A549 (cell line): ENCODE results near the gene ARHGEF28. TPM values are rescaled to one million over a fixed set of nuclear protein-coding genes. Genes with fewer than 3 reads are reported as not detected.

Experiments
- ATAC-seq, 2 experiments: fragments of 200-7000 bp in 1 of 2; fragments of >200 bp in 1 of 2; cut with Nextera tagmentation in 1 of 2; cut with Tn5 transposase in 1 of 2; 3 replicates each; pipeline versions ENCODE4 v1.8.0 to v1.9.1; 2018 to 2020; ENCODE audit warnings: mild to moderate bottlenecking in 1 of 2, moderate library complexity in 1 of 2
- CTCF ChIA-PET: fragments of 300-600 bp; sonication (Branson Sonifier 250); formaldehyde crosslinking; extraction: SDS; loops from one replicate; lab custom pipeline; 2021; ENCODE audit warnings: antibody characterized with exemption, inconsistent platforms; lab: Yijun Ruan, JAX
- POLR2A ChIA-PET: fragments of 350-600 bp; formaldehyde crosslinking; extraction: SDS; loops from one replicate; lab custom pipeline; 2021; ENCODE audit warnings: antibody characterized with exemption, inconsistent platforms; lab: Yijun Ruan, JAX
- DNase-seq, 2 experiments: peaks; one replicate each; pipeline versions ENCODE4 v3.0.0 to v3.0.0-alpha.2; 2011 to 2016; ENCODE audit warnings: low read depth in 1 of 2, low spot score in 1 of 2
- FAIRE-seq: peaks from 2 replicates; lab custom pipeline; 2011; peaks lifted over from hg19 to GRCh38; lab: Jason Lieb, UNC
- H3K27ac ChIP-seq, 2 experiments: fragments of >200 bp; sonication (Bioruptor Twin); formaldehyde crosslinking; 3 replicates each; pipeline ENCODE4 v1.5.1; 2016 to 2017
- H3K4me1 ChIP-seq: fragments of >200 bp; sonication (Bioruptor Twin); formaldehyde crosslinking; 3 replicates; pipeline ENCODE4 v1.6.1; 2016
- H3K4me2 ChIP-seq: fragments of >200 bp; sonication (Bioruptor Twin); formaldehyde crosslinking; 3 replicates; pipeline ENCODE4 v1.6.1; 2016
- H3K4me3 ChIP-seq: fragments of >200 bp; sonication (Bioruptor Twin); formaldehyde crosslinking; 3 replicates; pipeline ENCODE4 v1.5.1; 2016
- H3K9me3 ChIP-seq: fragments of >200 bp; sonication (Bioruptor Twin); formaldehyde crosslinking; 3 replicates; pipeline ENCODE4 v1.6.1; 2016
- CBX2 ChIP-seq: fragments of 200-600 bp; sonication (generic); IDR thresholded peaks from 2 replicates; pipeline ENCODE4 v1.6.1; 2016; ENCODE audit warnings: low read depth, mild to moderate bottlenecking, borderline replicate concordance
- CBX8 ChIP-seq: fragments of 200-600 bp; sonication (generic); IDR thresholded peaks from 2 replicates; pipeline ENCODE4 v1.6.1; 2016
- CEBPB ChIP-seq, 2 experiments: fragments of >200 bp in 1 of 2; sonication (Bioruptor Twin) in 1 of 2; formaldehyde crosslinking in 1 of 2; IDR thresholded peaks; 2 replicates each; pipeline ENCODE4 v1.6.1; 2012 to 2016
- EHF ChIP-seq: fragments of 250-450 bp; sonication (Bioruptor Pico); IDR thresholded peaks from 2 replicates; pipeline ENCODE4 v1.5.0; 2020; ENCODE audit warnings: mild to moderate bottlenecking
- FOSB ChIP-seq: fragments of 250-450 bp; sonication (Bioruptor Pico); IDR thresholded peaks from 2 replicates; pipeline ENCODE4 v1.5.0; 2020; ENCODE audit warnings: mild to moderate bottlenecking, moderate library complexity
- FOSL2 ChIP-seq, 2 experiments: fragments of 450-650 bp in 1 of 2; fragments of >200 bp in 1 of 2; sonication (Bioruptor Twin) in 1 of 2; formaldehyde crosslinking; IDR thresholded peaks; 2 replicates each; pipeline versions ENCODE4 v1.5.0 to v1.6.1; 2016 to 2020; ENCODE audit warnings: mild to moderate bottlenecking in 1 of 2, moderate library complexity in 1 of 2
- HOXA7 ChIP-seq: fragments of 250-450 bp; sonication (Bioruptor Pico); IDR thresholded peaks from 2 replicates; pipeline ENCODE4 v1.5.0; 2020; ENCODE audit warnings: mild to moderate bottlenecking, moderate library complexity
- RAD21 ChIP-seq, 2 experiments: fragments of >200 bp in 1 of 2; sonication (Bioruptor Twin) in 1 of 2; formaldehyde crosslinking in 1 of 2; IDR thresholded peaks in 1 of 2; conservative IDR thresholded peaks in 1 of 2; 2 replicates in 1 of 2; 3 replicates in 1 of 2; pipeline ENCODE4 v1.6.1; 2012 to 2018; ENCODE audit warnings: inconsistent platforms in 1 of 2
- RCOR1 ChIP-seq: fragments of 150-350 bp; IDR thresholded peaks from 2 replicates; pipeline ENCODE4 v1.6.1; 2014; ENCODE audit warnings: antibody characterized with exemption, low read length, low read depth
- RNF2 ChIP-seq: fragments of 200-600 bp; sonication (generic); IDR thresholded peaks from 2 replicates; pipeline ENCODE4 v1.6.1; 2016; ENCODE audit warnings: low read depth, mild to moderate bottlenecking, antibody characterized with exemption, moderate library complexity, borderline replicate concordance
- SMC3 ChIP-seq: fragments of >200 bp; sonication (Bioruptor Twin); formaldehyde crosslinking; IDR thresholded peaks from 3 replicates; pipeline ENCODE4 v1.6.1; 2018; ENCODE audit warnings: inconsistent platforms
- TFCP2L1 ChIP-seq: fragments of 250-450 bp; sonication (Bioruptor Pico); IDR thresholded peaks from 2 replicates; pipeline ENCODE4 v1.5.0; 2021; ENCODE audit warnings: mild to moderate bottlenecking
- ZNF302 ChIP-seq: fragments of 250-450 bp; sonication (Bioruptor Pico); IDR thresholded peaks from 2 replicates; pipeline ENCODE4 v1.9.0; 2021; ENCODE audit warnings: inconsistent platforms, mild to moderate bottlenecking, moderate library complexity
- WGBS: methylation state at CpG from one replicate; pipeline ENCODE4 v1.1.6; 2017; ENCODE audit errors: missing lambda C conversion rate; 5-methylcytosine and 5-hydroxymethylcytosine counted together
- polyA plus RNA-seq, 4 experiments: library from polyadenylated mRNA; depleted of rRNA in 3 of 4; stranded (reverse); fragments of >200 nt; fragmentation: RNase III in 1 of 4; extraction: RNeasy Plus Mini Kit Qiagen cat#74134 plus additional on column Dnase treatment in 1 of 4; gene quantifications; 2 replicates in 3 of 4; 3 replicates in 1 of 4; pipeline ENCODE4 v1.2.3, GENCODE V29; 2011 to 2017
- TF ChIP-seq, protein P1 (sequence below): fragments of 200-600 bp; sonication (generic); IDR thresholded peaks from 2 replicates; pipeline ENCODE4 v1.6.1; 2016; ENCODE audit warnings: antibody characterized with exemption, mild to moderate bottlenecking, moderate library complexity
- TF ChIP-seq, protein P2 (sequence below): fragments of 250-450 bp; sonication (Bioruptor Pico); IDR thresholded peaks from 2 replicates; pipeline ENCODE4 v1.5.0; 2021; ENCODE audit warnings: mild to moderate bottlenecking, moderate library complexity, borderline replicate concordance
- TF ChIP-seq, protein P3 (sequence below): IDR thresholded peaks from 2 replicates; pipeline ENCODE4 v1.6.1; 2012; ENCODE audit warnings: low read depth, borderline replicate concordance
- TF ChIP-seq, protein P4 (sequence below): fragments of >200 bp; sonication (Bioruptor Twin); formaldehyde crosslinking; IDR thresholded peaks from 3 replicates; pipeline ENCODE4 v1.5.1; 2016
- TF ChIP-seq, protein P5 (sequence below): fragments of 150-350 bp; IDR thresholded peaks from 2 replicates; pipeline ENCODE4 v1.6.1; 2014; ENCODE audit warnings: low read depth, mild to moderate bottlenecking, low read length

The ARHGEF28 gene
- polyA plus RNA-seq, 2 of the 4 experiments (the other 2 are of a cell fraction), result 17.0 to 22.3 TPM

DNA sequence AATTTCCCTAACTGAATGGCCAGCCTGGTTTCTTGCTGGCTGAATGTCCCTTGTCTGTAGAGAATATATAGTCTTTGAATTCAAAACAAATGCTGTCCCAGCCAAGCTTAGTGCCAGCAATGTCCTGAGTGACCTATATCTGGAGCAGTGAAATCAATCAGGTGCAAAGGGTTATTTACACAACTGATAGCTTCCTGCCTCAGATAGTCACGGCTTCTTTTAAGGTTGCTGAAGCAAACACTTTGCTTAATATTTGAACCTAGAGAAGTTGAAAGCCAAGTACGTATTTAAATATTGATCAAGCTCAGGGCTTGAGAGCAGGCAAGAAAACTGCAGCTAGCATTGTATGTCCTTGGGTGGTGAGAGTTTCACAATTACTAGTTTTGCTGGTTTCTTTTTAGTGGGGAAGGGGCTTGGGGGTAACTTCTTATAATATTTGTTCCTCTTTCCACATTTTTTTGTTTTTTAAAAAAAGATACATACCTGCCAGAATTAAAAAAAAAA lies 2.0 kb upstream of the ARHGEF28 start (continued):
- TF ChIP-seq, protein P1, sequence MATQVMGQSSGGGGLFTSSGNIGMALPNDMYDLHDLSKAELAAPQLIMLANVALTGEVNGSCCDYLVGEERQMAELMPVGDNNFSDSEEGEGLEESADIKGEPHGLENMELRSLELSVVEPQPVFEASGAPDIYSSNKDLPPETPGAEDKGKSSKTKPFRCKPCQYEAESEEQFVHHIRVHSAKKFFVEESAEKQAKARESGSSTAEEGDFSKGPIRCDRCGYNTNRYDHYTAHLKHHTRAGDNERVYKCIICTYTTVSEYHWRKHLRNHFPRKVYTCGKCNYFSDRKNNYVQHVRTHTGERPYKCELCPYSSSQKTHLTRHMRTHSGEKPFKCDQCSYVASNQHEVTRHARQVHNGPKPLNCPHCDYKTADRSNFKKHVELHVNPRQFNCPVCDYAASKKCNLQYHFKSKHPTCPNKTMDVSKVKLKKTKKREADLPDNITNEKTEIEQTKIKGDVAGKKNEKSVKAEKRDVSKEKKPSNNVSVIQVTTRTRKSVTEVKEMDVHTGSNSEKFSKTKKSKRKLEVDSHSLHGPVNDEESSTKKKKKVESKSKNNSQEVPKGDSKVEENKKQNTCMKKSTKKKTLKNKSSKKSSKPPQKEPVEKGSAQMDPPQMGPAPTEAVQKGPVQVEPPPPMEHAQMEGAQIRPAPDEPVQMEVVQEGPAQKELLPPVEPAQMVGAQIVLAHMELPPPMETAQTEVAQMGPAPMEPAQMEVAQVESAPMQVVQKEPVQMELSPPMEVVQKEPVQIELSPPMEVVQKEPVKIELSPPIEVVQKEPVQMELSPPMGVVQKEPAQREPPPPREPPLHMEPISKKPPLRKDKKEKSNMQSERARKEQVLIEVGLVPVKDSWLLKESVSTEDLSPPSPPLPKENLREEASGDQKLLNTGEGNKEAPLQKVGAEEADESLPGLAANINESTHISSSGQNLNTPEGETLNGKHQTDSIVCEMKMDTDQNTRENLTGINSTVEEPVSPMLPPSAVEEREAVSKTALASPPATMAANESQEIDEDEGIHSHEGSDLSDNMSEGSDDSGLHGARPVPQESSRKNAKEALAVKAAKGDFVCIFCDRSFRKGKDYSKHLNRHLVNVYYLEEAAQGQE, result no peak
- TF ChIP-seq EHF, result no peak
- TF ChIP-seq, all 56 proteins: peak for 0

DNA sequence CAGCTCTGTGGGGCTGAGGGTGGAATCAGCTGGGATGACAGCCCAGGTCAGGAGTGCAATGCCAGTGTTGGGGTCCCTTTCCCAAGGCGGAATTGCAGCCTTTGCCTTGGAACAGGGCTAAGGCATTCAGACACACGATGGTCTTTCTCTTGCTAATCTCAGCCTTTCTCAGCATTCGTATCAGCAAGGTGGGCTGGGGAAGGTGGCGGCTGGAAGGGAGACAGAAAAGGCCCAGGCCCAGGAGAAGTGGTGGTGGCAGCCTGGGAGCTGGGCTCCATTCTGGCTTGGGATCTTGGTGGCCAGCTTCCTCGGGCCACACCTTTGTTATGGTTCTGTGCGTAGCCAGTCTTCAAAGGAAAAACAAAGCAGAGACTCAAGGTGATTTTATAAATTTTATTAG lies 1.1 kb upstream of the ARHGEF28 start:
- WGBS, result 69% methylated on average over 6 of the region's 6 CpGs
- no peaks in the 10 kb centered on the region for H3K9me3 ChIP-seq
- peak overlapping the region; percentile 98 for H3K27ac ChIP-seq
- no peak overlapping the region for H3K4me3 ChIP-seq
- CTCF ChIA-PET, result interaction anchor here (0.6 to 6.1 kb wide), 11 partner anchors 11 to 169 kb away, joined by 3 to 33 read pairs (median 4); no protein-coding TSS in a partner anchor
- peaks cover 51% of the 10 kb centered on the region for H3K4me1 ChIP-seq
- no peak for FAIRE-seq
- H3K4me2 ChIP-seq, result peak overlapping the region; percentile 77
- TF ChIP-seq CEBPB (IDR thresholded peaks at IDR 0.05) (no peak), HOXA7 (CRISPR knock-in tag) (no peak), CBX2 (no peak), CBX8 (no peak), TFCP2L1 (CRISPR knock-in tag) (no peak), SMC3 (no peak), RAD21 (conservative IDR thresholded peaks at IDR 0.05 in 1 of 2, IDR thresholded peaks at IDR 0.05 in 1 of 2) (no peak), RCOR1 (no peak), FOSB (CRISPR knock-in tag) (no peak), ZNF302 (CRISPR knock-in tag) (no peak), FOSL2 (IDR thresholded peaks at IDR 0.05) (no peak), FOSL2 (CRISPR knock-in tag; IDR thresholded peaks at IDR 0.05) (no peak), RNF2 (no peak)
- TF ChIP-seq, protein P2, sequence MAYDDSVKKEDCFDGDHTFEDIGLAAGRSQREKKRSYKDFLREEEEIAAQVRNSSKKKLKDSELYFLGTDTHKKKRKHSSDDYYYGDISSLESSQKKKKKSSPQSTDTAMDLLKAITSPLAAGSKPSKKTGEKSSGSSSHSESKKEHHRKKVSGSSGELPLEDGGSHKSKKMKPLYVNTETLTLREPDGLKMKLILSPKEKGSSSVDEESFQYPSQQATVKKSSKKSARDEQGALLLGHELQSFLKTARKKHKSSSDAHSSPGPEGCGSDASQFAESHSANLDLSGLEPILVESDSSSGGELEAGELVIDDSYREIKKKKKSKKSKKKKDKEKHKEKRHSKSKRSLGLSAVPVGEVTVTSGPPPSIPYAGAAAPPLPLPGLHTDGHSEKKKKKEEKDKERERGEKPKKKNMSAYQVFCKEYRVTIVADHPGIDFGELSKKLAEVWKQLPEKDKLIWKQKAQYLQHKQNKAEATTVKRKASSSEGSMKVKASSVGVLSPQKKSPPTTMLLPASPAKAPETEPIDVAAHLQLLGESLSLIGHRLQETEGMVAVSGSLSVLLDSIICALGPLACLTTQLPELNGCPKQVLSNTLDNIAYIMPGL (CRISPR knock-in tag), result no peak
- TF ChIP-seq, protein P3, sequence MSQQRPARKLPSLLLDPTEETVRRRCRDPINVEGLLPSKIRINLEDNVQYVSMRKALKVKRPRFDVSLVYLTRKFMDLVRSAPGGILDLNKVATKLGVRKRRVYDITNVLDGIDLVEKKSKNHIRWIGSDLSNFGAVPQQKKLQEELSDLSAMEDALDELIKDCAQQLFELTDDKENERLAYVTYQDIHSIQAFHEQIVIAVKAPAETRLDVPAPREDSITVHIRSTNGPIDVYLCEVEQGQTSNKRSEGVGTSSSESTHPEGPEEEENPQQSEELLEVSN, result no peak
- TF ChIP-seq, protein P4, sequence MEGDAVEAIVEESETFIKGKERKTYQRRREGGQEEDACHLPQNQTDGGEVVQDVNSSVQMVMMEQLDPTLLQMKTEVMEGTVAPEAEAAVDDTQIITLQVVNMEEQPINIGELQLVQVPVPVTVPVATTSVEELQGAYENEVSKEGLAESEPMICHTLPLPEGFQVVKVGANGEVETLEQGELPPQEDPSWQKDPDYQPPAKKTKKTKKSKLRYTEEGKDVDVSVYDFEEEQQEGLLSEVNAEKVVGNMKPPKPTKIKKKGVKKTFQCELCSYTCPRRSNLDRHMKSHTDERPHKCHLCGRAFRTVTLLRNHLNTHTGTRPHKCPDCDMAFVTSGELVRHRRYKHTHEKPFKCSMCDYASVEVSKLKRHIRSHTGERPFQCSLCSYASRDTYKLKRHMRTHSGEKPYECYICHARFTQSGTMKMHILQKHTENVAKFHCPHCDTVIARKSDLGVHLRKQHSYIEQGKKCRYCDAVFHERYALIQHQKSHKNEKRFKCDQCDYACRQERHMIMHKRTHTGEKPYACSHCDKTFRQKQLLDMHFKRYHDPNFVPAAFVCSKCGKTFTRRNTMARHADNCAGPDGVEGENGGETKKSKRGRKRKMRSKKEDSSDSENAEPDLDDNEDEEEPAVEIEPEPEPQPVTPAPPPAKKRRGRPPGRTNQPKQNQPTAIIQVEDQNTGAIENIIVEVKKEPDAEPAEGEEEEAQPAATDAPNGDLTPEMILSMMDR, result no peak
- TF ChIP-seq, protein P5, sequence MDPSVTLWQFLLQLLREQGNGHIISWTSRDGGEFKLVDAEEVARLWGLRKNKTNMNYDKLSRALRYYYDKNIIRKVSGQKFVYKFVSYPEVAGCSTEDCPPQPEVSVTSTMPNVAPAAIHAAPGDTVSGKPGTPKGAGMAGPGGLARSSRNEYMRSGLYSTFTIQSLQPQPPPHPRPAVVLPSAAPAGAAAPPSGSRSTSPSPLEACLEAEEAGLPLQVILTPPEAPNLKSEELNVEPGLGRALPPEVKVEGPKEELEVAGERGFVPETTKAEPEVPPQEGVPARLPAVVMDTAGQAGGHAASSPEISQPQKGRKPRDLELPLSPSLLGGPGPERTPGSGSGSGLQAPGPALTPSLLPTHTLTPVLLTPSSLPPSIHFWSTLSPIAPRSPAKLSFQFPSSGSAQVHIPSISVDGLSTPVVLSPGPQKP, result no peak
- ATAC-seq, result no peak
- no peak for DNase-seq
- POLR2A ChIA-PET, result interaction anchor here (0.9 to 2.2 kb wide), 8 partner anchors 10 to 68 kb away, joined by 3 to 9 read pairs (median 4); no protein-coding TSS in a partner anchor
